ENCODE data around the gene PCYT2. TPM values are rescaled to one million over a fixed set of nuclear protein-coding genes. Genes with fewer than 3 reads are reported as not detected.

Gene PCYT2
- total and polyA plus RNA-seq, 9 of the 15 experiments (the other 6 are each of a cell fraction or from before 2014, with no cell fraction given), result 0.92 to 134 (median 82.5) TPM

DNA sequence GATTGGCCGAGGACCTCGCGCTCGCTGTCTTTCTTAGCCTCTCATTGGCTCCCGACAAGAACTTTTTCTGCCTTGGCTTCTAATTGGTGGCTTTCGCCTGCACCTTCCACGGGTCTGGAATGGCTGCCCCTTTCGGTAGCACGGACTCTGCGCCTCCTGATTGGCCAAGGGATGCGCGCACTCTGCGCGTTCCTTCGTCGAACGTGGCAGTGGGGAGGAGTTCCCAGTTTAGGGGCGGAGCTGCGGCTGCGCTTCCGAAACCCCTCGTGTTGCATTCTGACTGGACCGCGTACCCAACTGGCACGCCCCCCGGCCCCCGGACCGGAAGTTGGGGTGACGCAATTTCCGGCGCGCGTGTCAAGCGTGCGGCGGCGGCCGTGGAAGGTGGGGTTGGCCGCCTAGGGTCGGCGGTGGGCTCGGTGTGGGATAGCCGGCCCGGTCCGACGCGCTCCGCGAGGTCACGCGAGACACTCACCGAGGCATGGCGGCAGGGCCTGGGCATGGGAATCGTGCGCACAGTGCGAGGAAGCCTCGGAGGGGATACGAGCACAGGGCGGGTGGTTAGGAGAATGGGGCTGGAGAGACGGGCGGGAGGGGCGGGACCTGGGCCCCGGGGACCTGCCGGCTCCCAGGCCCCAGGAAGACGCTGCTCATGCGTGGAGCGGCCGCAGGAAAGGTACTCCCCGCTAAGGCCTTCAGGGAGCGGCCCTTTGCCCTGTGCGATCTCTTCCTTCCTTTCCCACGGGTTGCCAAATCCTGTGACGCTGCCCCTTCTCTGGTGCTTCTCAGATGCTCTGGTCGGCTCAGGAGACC is 50.2 kb downstream of the PCYT2 start (continued):
- TF ChIP-seq, protein P1, sequence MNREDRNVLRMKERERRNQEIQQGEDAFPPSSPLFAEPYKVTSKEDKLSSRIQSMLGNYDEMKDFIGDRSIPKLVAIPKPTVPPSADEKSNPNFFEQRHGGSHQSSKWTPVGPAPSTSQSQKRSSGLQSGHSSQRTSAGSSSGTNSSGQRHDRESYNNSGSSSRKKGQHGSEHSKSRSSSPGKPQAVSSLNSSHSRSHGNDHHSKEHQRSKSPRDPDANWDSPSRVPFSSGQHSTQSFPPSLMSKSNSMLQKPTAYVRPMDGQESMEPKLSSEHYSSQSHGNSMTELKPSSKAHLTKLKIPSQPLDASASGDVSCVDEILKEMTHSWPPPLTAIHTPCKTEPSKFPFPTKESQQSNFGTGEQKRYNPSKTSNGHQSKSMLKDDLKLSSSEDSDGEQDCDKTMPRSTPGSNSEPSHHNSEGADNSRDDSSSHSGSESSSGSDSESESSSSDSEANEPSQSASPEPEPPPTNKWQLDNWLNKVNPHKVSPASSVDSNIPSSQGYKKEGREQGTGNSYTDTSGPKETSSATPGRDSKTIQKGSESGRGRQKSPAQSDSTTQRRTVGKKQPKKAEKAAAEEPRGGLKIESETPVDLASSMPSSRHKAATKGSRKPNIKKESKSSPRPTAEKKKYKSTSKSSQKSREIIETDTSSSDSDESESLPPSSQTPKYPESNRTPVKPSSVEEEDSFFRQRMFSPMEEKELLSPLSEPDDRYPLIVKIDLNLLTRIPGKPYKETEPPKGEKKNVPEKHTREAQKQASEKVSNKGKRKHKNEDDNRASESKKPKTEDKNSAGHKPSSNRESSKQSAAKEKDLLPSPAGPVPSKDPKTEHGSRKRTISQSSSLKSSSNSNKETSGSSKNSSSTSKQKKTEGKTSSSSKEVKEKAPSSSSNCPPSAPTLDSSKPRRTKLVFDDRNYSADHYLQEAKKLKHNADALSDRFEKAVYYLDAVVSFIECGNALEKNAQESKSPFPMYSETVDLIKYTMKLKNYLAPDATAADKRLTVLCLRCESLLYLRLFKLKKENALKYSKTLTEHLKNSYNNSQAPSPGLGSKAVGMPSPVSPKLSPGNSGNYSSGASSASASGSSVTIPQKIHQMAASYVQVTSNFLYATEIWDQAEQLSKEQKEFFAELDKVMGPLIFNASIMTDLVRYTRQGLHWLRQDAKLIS (CRISPR knock-in tag; IDR thresholded peaks at IDR 0.05), result no peak
- TF ChIP-seq RAD21 (CRISPR knock-in tag; conservative IDR thresholded peaks at IDR 0.05 in 1 of 2, IDR thresholded peaks at IDR 0.05 in 1 of 2) (no peak), MAFK (IDR thresholded peaks at IDR 0.05; ENCODE audit: low read length) (peak; percentile 55; the same call in 1 of the 2 replicates), EZH2 (IDR thresholded peaks at IDR 0.05; ENCODE audit: borderline replicate concordance, low read depth, low read length) (peak; percentile 100)
- TF ChIP-seq, protein P2, sequence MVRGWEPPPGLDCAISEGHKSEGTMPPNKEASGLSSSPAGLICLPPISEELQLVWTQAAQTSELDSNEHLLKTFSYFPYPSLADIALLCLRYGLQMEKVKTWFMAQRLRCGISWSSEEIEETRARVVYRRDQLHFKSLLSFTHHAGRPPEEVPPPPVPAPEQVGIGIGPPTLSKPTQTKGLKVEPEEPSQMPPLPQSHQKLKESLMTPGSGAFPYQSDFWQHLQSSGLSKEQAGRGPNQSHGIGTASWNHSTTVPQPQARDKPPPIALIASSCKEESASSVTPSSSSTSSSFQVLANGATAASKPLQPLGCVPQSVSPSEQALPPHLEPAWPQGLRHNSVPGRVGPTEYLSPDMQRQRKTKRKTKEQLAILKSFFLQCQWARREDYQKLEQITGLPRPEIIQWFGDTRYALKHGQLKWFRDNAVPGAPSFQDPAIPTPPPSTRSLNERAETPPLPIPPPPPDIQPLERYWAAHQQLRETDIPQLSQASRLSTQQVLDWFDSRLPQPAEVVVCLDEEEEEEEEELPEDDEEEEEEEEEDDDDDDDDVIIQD (CRISPR knock-in tag; IDR thresholded peaks at IDR 0.05), result peak; percentile 93; the same call in 1 of the 2 replicates
- TF ChIP-seq, protein P3, sequence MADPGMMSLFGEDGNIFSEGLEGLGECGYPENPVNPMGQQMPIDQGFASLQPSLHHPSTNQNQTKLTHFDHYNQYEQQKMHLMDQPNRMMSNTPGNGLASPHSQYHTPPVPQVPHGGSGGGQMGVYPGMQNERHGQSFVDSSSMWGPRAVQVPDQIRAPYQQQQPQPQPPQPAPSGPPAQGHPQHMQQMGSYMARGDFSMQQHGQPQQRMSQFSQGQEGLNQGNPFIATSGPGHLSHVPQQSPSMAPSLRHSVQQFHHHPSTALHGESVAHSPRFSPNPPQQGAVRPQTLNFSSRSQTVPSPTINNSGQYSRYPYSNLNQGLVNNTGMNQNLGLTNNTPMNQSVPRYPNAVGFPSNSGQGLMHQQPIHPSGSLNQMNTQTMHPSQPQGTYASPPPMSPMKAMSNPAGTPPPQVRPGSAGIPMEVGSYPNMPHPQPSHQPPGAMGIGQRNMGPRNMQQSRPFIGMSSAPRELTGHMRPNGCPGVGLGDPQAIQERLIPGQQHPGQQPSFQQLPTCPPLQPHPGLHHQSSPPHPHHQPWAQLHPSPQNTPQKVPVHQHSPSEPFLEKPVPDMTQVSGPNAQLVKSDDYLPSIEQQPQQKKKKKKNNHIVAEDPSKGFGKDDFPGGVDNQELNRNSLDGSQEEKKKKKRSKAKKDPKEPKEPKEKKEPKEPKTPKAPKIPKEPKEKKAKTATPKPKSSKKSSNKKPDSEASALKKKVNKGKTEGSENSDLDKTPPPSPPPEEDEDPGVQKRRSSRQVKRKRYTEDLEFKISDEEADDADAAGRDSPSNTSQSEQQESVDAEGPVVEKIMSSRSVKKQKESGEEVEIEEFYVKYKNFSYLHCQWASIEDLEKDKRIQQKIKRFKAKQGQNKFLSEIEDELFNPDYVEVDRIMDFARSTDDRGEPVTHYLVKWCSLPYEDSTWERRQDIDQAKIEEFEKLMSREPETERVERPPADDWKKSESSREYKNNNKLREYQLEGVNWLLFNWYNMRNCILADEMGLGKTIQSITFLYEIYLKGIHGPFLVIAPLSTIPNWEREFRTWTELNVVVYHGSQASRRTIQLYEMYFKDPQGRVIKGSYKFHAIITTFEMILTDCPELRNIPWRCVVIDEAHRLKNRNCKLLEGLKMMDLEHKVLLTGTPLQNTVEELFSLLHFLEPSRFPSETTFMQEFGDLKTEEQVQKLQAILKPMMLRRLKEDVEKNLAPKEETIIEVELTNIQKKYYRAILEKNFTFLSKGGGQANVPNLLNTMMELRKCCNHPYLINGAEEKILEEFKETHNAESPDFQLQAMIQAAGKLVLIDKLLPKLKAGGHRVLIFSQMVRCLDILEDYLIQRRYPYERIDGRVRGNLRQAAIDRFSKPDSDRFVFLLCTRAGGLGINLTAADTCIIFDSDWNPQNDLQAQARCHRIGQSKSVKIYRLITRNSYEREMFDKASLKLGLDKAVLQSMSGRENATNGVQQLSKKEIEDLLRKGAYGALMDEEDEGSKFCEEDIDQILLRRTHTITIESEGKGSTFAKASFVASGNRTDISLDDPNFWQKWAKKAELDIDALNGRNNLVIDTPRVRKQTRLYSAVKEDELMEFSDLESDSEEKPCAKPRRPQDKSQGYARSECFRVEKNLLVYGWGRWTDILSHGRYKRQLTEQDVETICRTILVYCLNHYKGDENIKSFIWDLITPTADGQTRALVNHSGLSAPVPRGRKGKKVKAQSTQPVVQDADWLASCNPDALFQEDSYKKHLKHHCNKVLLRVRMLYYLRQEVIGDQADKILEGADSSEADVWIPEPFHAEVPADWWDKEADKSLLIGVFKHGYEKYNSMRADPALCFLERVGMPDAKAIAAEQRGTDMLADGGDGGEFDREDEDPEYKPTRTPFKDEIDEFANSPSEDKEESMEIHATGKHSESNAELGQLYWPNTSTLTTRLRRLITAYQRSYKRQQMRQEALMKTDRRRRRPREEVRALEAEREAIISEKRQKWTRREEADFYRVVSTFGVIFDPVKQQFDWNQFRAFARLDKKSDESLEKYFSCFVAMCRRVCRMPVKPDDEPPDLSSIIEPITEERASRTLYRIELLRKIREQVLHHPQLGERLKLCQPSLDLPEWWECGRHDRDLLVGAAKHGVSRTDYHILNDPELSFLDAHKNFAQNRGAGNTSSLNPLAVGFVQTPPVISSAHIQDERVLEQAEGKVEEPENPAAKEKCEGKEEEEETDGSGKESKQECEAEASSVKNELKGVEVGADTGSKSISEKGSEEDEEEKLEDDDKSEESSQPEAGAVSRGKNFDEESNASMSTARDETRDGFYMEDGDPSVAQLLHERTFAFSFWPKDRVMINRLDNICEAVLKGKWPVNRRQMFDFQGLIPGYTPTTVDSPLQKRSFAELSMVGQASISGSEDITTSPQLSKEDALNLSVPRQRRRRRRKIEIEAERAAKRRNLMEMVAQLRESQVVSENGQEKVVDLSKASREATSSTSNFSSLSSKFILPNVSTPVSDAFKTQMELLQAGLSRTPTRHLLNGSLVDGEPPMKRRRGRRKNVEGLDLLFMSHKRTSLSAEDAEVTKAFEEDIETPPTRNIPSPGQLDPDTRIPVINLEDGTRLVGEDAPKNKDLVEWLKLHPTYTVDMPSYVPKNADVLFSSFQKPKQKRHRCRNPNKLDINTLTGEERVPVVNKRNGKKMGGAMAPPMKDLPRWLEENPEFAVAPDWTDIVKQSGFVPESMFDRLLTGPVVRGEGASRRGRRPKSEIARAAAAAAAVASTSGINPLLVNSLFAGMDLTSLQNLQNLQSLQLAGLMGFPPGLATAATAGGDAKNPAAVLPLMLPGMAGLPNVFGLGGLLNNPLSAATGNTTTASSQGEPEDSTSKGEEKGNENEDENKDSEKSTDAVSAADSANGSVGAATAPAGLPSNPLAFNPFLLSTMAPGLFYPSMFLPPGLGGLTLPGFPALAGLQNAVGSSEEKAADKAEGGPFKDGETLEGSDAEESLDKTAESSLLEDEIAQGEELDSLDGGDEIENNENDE (IDR thresholded peaks at IDR 0.05; ENCODE audit: low read depth, low read length), result no peak
